Measurements from ENCODE around the gene RPL29. TPM values are rescaled to one million over a fixed set of nuclear protein-coding genes. Genes with fewer than 3 reads are reported as not detected.

RPL29 gene
- total and polyA plus RNA-seq, 2 of the 13 experiments (the other 11 are each of a cell fraction or from before 2014, with no cell fraction given) = 1,348 to 2,263 TPM

- no peaks in the 10 kb centered on the region for H4K20me1 ChIP-seq (ENCODE audit: insufficient read depth, low read length)
- TF ChIP-seq FOXC1 (CRISPR knock-in tag; IDR thresholded peaks at IDR 0.05; ENCODE audit: borderline replicate concordance) (no peak), ZNF687 (CRISPR knock-in tag; IDR thresholded peaks at IDR 0.05) (no peak), JARID2 (CRISPR knock-in tag; IDR thresholded peaks at IDR 0.05; ENCODE audit: insufficient replicate concordance) (no peak), CENPT (CRISPR knock-in tag; IDR thresholded peaks at IDR 0.05; ENCODE audit: low read depth) (no peak), ZC3H13 (CRISPR knock-in tag; IDR thresholded peaks at IDR 0.05) (no peak), JUNB (CRISPR knock-in tag; IDR thresholded peaks at IDR 0.05; ENCODE audit: borderline replicate concordance) (no peak), IRF1 (CRISPR knock-in tag; IDR thresholded peaks at IDR 0.05; ENCODE audit: low read depth) (no peak), ATAD3A (CRISPR knock-in tag; IDR thresholded peaks at IDR 0.05) (no peak), SNAPC2 (CRISPR knock-in tag; IDR thresholded peaks at IDR 0.05) (no peak), ZNF431 (CRISPR knock-in tag; IDR thresholded peaks at IDR 0.05; ENCODE audit: borderline replicate concordance, low read depth) (no peak)
- TF ChIP-seq, protein P1, sequence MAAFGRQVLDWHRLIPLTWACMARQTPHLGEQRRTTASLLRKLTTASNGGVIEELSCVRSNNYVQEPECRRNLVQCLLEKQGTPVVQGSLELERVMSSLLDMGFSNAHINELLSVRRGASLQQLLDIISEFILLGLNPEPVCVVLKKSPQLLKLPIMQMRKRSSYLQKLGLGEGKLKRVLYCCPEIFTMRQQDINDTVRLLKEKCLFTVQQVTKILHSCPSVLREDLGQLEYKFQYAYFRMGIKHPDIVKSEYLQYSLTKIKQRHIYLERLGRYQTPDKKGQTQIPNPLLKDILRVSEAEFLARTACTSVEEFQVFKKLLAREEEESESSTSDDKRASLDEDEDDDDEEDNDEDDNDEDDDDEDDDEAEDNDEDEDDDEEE (CRISPR knock-in tag; IDR thresholded peaks at IDR 0.05) = no peak
- no peak for DNase-seq (ENCODE audit: low spot score)
- no peak overlapping the region for H2AFZ ChIP-seq (ENCODE audit: low read length)
- in situ Hi-C loops (cut with HindIII; ENCODE audit: extremely low pct_ligation_motif_present, low pct_unique_long_range_greater_than_20kb) = no loop called here
- peak overlapping the region; percentile 77; the same call in 1 of the 2 replicates for H3K4me2 ChIP-seq (ENCODE audit: low read depth, low read length)
- no TSS peak for BruUV-seq (replicated peaks)
- H3K79me2 ChIP-seq (ENCODE audit: insufficient read depth, low read length) = no peaks in the 10 kb centered on the region
- CTCF ChIA-PET (ENCODE audit: low intra/inter-chr PET ratio, low total read pairs) = interaction anchor here (0.8 to 1.2 kb wide), 2 partner anchors 25 to 107 kb away, joined by 3 read pairs; no protein-coding TSS in a partner anchor
- no peaks in the 10 kb centered on the region for H3K36me3 ChIP-seq (replicated peaks in 1 of 2; ENCODE audit: control insufficient read depth in 1 of 2, insufficient read depth in 2 of 2, low read length in 2 of 2)
- H3K9me3 ChIP-seq (ENCODE audit: low read length) = no peaks in the 10 kb centered on the region
- intact Hi-C loops (cut with micrococcal nuclease; ENCODE audit: unreplicated experiment) = no loop called here
- peaks cover 4 to 47% of the 10 kb centered on the region in 2 experiments; a peak in 4 of 5 replicates for H3K27me3 ChIP-seq (ENCODE audit: control insufficient read depth in 1 of 2, insufficient read depth in 2 of 2, low read length in 2 of 2)
- ATAC-seq = no peak
- H3K4me1 ChIP-seq (ENCODE audit: insufficient read depth, low read length) = peaks cover 59% of the 10 kb centered on the region
- WGBS (ENCODE audit: low lambda C conversion rate) = 53% methylated on average over 7 of the region's 13 CpGs
- POLR2A ChIA-PET = interaction anchor here (1.3 kb wide), 1 partner anchor 37 kb away, joined by 3 read pairs; no protein-coding TSS in a partner anchor
- no peak for FAIRE-seq
- H3K4me3 ChIP-seq (replicated peaks in 1 of 3; ENCODE audit: insufficient read depth in 1 of 3, low read depth in 2 of 3, low read length in 3 of 3) = no peak overlapping the region
- no peak overlapping the region for H3K9ac ChIP-seq (ENCODE audit: insufficient read depth, low read depth, low read length)
- no peak overlapping the region for H3K27ac ChIP-seq (ENCODE audit: extremely low read length, insufficient read depth, low read length)
These were observed 19.9 kb upstream of the RPL29 start for GRCh38 chr3:52015438-52016228.

Measured in HepG2 (cell line).